ENCODE data around the gene MYO19. TPM values are rescaled to one million over a fixed set of nuclear protein-coding genes. Genes with fewer than 3 reads are reported as not detected.

Gene MYO19
- total RNA-seq, 1 experiment from 2014 or later, result 146 TPM

Other genes with a start within 250 kb of the MYO19 start
- gene TBC1D3G, start 211.0 kb downstream of the MYO19 start, total RNA-seq (2014; rRNA removed; shearing (Covaris generic)), result not detected in 2 replicates
- 0.55 and 1.3 TPM in 2 replicates for gene TBC1D3H, start 146.4 kb downstream of the MYO19 start, total RNA-seq (2014; rRNA removed; shearing (Covaris generic))
- 81.8 and 85.4 TPM in 2 replicates for gene ZNHIT3, start 48.2 kb downstream of the MYO19 start, total RNA-seq (2014; rRNA removed; shearing (Covaris generic))
- gene PIGW, start 119 bp upstream of the MYO19 start, total RNA-seq (2014; rRNA removed; shearing (Covaris generic)), result 9.6 and 10.7 TPM in 2 replicates
- gene GGNBP2, start 10.1 kb upstream of the MYO19 start, total RNA-seq (2014; rRNA removed; shearing (Covaris generic)), result 27.6 and 35.7 TPM in 2 replicates
- 38.6 and 46.9 TPM in 2 replicates for gene DHRS11, start 57.0 kb upstream of the MYO19 start, total RNA-seq (2014; rRNA removed; shearing (Covaris generic))
- gene MRM1, start 66.7 kb upstream of the MYO19 start, total RNA-seq (2014; rRNA removed; shearing (Covaris generic)), result 19.3 and 24.8 TPM in 2 replicates

All from H7 (cell line).